HG02884 (cell line): ENCODE measurements around the gene MYO16.
"Not testable (repeated sequence)": the region's sequence is repeated elsewhere in the genome, so short reads cannot be mapped to it uniquely, and the experiment has no call there.

Experiments
- ATAC-seq: cut with Tn5 transposase; IDR thresholded peaks from one replicate; pipeline ENCODE4 v1.9.1; 2021; ENCODE audit warnings: mild to moderate bottlenecking, moderate library complexity; ENCODE audit not compliant: unreplicated experiment

MYO16 gene

GRCh38 chr13:108878732-108879131 lies 249.3 kb downstream of the MYO16 start:
- no peak for ATAC-seq

GRCh38 chr13:108889324-108889984 lies 260.0 kb downstream of the MYO16 start:
- no peak for ATAC-seq

GRCh38 chr13:108895220-108895704 lies 265.9 kb downstream of the MYO16 start:
- no peak for ATAC-seq

- no peak for ATAC-seq
Measured at GRCh38 chr13:108897955-108898354, 268.5 kb downstream of the MYO16 start.

GRCh38 chr13:108902405-108903155 lies 273.2 kb downstream of the MYO16 start:
- ATAC-seq, result no peak

GRCh38 chr13:108903613-108904012 lies 274.2 kb downstream of the MYO16 start:
- no peak for ATAC-seq

- ATAC-seq, result no peak
Measured at GRCh38 chr13:108911807-108912206, 282.4 kb downstream of the MYO16 start.

GRCh38 chr13:108913731-108914130 lies 284.3 kb downstream of the MYO16 start:
- ATAC-seq, result not testable (repeated sequence)

GRCh38 chr13:108915095-108915633 lies 285.8 kb downstream of the MYO16 start:
- no peak for ATAC-seq

GRCh38 chr13:108915634-108916512 lies 286.5 kb downstream of the MYO16 start:
- ATAC-seq, result peak; percentile 93

GRCh38 chr13:108917581-108917980 lies 288.2 kb downstream of the MYO16 start:
- no peak for ATAC-seq

GRCh38 chr13:108919036-108919907 lies 289.9 kb downstream of the MYO16 start:
- ATAC-seq, result no peak

GRCh38 chr13:108920137-108920536 lies 290.7 kb downstream of the MYO16 start:
- ATAC-seq, result no peak

GRCh38 chr13:108921238-108921637 lies 291.8 kb downstream of the MYO16 start:
- no peak for ATAC-seq

GRCh38 chr13:108922108-108922507 lies 292.7 kb downstream of the MYO16 start:
- no peak for ATAC-seq

GRCh38 chr13:108923386-108924047 lies 294.1 kb downstream of the MYO16 start:
- ATAC-seq, result no peak

- ATAC-seq, result no peak
Measured at GRCh38 chr13:108924134-108924533, 294.7 kb downstream of the MYO16 start.

- ATAC-seq, result no peak
Measured at GRCh38 chr13:108924541-108924940, 295.1 kb downstream of the MYO16 start.

- no peak for ATAC-seq
Measured at GRCh38 chr13:108925070-108925469, 295.7 kb downstream of the MYO16 start.

- no peak for ATAC-seq
Measured at GRCh38 chr13:108926862-108927261, 297.5 kb downstream of the MYO16 start.
